SIG-M5 (cell line): ENCODE data around the gene FCGR3A.
"Not testable (repeated sequence)": the region's sequence is repeated elsewhere in the genome, so short reads cannot be mapped to it uniquely, and the experiment has no call there.

ENCODE experiments used
- DNase-seq: peaks from one replicate; lab custom pipeline; 2025; lab: John Stamatoyannopoulos, UW

Gene FCGR3A

DNA sequence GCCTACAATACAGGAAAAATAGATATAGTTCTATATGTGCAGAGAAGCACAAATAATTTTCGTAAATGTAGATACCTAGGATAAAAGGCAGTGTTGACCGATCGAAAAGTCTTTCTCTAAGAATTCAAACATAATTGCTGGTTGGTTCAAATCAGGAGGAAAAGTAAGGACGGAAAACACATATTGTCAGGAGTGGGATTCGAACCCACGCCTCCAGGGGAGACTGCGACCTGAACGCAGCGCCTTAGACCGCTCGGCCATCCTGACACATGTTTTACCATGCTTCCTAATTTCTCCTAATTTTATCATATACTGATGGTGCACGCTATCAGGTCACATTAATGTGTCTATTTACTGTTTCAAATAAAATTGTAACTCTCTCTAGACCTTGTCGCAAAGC, 19.5 kb downstream of the FCGR3A start:
- not testable (repeated sequence) for DNase-seq

DNA sequence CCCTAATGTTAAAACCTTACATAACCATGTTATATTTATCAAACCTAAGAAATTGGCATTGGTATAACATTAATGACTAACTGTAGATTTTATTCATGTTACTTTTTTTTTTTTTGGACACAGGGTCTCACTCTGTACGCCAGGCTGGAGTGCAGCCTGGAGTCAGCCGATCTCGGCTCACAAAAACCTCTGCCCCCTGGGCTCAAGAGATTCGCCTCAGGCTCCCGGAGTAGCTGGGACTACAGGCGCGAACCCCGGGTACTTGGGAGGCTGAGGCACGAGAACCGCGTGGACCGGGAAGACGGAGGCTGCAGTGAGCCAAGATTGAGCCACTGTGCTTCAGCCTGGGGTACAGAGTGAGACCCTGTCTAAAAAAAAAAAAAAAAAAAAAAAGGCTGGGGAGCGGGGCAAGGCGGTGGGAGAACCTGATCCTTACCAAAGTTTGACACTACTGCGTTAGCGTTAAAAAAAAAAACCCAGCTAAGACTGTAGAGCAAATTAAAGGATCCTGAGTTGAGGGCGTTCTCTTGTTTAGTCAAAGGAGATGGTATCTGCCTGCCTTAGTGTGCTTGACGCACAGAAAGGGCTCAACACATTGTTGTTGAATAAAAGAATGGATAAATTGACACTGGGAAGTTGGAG, 20.0 kb downstream of the FCGR3A start:
- not testable (repeated sequence) for DNase-seq

DNA sequence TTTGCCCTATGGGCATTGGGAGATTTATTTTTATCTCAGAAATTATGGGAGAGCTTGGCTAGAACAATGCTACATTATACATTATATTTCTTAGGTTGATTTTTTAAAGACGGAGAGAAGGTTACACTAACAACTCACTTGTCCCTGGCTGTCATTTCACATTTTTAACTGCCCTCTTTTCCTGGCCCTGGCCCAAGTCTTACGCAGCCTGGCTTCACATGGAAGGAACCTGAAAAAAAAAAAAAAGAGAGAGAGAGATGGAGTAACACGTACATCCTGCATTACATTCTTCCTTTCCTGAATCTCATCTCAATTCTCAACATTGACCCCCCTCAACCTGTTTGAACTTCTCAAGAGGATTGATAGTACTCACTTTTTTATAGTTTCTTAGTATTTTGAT, 21.1 kb downstream of the FCGR3A start:
- not testable (repeated sequence) for DNase-seq

DNA sequence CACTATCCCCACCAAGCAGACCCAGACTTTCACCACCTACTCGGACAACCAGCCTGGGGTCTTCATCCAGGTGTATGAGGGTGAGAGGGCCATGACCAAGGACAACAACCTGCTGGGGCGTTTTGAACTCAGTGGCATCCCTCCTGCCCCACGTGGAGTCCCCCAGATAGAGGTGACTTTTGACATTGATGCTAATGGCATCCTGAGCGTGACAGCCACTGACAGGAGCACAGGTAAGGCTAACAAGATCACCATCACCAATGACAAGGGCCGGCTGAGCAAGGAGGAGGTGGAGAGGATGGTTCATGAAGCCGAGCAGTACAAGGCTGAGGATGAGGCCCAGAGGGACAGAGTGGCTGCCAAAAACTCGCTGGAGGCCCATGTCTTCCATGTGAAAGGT, 23.7 kb downstream of the FCGR3A start:
- not testable (repeated sequence) for DNase-seq

DNA sequence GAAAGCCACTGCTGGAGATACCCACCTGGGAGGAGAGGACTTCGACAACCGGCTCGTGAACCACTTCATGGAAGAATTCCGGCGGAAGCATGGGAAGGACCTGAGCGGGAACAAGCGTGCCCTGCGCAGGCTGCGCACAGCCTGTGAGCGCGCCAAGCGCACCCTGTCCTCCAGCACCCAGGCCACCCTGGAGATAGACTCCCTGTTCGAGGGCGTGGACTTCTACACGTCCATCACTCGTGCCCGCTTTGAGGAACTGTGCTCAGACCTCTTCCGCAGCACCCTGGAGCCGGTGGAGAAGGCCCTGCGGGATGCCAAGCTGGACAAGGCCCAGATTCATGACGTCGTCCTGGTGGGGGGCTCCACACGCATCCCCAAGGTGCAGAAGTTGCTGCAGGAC, 24.3 kb downstream of the FCGR3A start:
- DNase-seq, result not testable (repeated sequence)

DNA sequence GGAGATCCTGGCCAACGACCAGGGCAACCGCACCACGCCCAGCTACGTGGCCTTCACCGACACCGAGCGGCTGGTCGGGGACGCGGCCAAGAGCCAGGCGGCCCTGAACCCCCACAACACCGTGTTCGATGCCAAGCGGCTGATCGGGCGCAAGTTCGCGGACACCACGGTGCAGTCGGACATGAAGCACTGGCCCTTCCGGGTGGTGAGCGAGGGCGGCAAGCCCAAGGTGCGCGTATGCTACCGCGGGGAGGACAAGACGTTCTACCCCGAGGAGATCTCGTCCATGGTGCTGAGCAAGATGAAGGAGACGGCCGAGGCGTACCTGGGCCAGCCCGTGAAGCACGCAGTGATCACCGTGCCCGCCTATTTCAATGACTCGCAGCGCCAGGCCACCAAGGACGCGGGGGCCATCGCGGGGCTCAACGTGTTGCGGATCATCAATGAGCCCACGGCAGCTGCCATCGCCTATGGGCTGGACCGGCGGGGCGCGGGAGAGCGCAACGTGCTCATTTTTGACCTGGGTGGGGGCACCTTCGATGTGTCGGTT, 24.8 kb downstream of the FCGR3A start:
- DNase-seq, result not testable (repeated sequence)

DNA sequence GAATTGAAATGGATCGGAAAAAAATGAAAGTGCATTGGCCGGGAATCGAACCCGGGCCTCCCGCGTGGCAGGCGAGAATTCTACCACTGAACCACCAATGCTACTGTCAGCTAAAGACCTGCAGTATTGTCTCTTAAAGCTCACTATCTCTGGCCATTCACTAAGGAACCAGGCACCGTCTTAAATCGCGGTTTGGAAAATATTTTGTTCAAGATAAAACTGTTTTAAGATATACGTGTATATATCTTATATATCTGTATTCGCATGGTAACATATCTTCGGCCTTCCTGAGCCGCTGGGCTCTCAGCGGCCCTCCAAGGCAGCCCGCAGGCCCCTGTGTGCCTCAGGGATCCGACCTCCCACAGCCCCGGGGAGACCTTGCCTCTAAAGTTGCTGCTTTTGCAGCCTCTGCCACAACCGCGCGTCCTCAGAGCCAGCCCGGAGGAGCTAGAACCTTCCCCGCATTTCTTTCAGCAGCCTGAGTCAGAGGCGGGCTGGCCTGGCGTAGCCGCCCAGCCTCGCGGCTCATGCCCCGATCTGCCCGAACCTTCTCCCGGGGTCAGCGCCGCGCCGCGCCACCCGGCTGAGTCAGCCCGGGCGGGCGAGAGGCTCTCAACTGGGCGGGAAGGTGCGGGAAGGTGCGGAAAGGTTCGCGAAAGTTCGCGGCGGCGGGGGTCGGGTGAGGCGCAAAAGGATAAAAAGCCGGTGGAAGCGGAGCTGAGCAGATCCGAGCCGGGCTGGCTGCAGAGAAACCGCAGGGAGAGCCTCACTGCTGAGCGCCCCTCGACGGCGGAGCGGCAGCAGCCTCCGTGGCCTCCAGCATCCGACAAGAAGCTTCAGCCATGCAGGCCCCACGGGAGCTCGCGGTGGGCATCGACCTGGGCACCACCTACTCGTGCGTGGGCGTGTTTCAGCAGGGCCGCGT, 25.5 kb downstream of the FCGR3A start, which contains the start of gene HSPA6:
Gene HSPA6, plus strand, starts transcription at position 724 of the 925 bp plus-strand sequence. Its CDS starts 119 bp downstream, at position 843.
- not testable (repeated sequence) for DNase-seq

DNA sequence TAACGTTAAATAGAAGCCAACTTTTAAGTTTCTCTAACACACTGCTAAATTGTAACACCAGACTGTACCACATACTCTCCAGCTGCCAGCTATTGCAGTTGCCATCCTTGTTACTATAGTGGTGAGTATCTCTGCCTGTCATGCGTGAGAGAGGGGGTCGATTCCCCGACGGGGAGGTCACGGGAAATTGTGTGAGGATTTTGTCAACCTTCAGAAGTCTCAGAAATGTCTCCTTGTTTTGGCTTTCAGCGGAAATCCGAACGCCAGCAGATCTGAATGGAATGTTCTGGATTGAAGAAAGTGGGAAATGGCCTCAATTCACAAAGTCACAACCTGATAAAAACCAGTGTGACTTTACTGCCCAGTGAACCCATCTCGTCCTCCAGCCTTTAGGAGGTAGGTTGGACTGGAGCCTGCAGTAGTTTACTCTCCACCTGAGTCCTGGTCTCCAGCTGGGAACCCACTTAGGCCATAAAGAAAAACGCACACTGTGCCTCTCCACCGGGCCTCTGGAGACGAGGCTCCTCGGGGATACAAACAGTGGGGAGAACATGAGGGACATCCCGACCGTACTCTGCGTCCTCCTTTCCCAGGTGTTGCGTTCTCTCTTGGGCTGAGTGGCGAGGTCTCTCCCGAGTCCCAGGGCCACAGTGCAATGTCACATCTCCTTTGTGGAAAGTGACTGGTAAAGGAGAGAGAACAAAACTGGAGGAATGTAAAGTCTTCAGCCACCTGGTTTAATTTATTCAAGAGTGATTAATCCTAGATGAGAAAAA, 26.4 kb downstream of the FCGR3A start:
- not testable (repeated sequence) for DNase-seq

DNA sequence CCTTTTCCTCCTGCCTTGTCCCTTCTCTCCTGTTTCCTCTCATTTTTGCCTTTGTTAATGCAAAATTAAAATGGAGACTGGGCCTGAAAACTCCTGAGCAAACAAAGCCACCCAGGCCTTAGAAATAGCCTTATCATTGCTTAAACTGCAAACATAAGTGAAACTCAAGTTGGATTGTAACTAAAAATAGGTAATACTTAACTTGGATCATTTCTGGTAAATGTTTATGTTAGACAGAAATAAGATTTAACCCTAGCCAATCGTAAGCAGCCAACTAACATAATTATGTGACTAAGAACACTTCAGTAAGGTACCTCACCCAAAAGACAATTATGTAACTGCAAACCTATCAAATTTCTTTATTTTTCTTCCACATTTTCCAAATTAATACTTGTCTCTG, 35.7 kb downstream of the FCGR3A start:
- DNase-seq, result not testable (repeated sequence)

DNA sequence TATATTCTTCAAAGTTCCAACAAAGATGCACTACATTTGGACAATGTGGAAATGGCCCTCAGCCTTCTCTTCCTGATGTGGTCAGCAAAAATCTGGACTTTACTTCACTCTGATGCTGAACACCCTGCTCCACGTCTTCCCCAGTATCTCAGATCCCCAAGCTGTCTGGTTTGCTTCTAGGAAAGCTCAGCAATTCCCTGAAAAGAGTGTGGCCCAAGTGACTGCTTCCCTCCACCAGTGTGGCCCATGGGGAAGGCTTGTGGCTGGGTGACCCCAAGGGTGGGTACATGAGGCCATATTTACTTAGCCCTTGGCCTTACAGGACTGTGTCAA, 36.2 kb downstream of the FCGR3A start:
- DNase-seq, result not testable (repeated sequence)

DNA sequence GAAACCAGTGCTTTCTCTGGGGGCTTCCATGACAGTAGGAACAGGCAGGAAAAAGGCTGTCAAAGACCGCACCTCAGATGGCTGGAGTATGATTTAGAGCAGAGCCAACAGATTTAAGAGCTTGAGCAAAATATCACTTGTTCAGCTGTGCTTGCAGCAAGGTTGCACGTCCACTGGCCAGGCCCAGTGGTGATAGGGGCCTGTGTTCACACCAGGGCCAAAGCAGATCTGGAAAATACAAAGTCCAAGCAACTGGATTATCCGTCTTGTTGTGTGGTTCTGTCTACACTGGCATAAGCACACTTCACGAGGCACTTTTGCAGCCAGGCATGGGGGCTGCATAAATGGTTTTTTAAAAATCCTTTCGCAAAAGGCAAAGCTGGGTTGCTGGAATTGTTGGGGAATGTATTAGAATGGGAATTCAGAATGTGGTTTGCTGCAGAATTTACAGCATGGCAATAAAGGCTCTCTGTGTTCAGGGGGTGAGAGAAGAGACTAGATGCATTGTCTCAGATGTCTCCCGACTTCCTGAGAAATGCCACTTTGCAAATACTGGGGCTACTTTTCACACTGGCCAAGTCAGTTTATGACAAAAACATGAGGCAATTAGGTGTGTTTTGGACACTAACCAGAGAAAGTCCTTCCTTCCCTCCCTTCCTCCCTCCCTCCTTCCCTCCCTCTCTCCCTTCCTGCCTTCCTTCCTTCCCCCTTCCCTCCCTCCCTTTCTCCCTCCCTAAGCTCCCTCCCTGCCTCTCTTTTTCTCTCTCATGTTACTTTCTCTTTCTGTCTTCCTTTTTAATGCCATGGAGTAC, 36.8 kb downstream of the FCGR3A start:
- DNase-seq, result not testable (repeated sequence)

DNA sequence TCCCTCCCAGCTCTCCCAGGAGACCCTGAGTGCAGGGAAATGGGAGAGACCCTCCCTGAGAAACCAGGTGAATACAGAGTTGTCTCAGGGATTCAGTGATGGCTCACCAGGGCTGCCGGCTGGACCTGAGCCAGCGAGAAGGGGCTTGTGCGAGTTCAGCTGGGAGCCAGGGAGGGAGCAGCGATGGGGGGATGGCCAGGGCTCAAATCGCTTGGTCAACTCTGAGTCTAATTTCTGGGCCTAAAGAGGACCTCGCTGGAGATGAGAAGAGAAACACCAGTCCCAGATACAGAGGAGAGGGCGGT, 37.9 kb downstream of the FCGR3A start:
- DNase-seq, result no peak

DNA sequence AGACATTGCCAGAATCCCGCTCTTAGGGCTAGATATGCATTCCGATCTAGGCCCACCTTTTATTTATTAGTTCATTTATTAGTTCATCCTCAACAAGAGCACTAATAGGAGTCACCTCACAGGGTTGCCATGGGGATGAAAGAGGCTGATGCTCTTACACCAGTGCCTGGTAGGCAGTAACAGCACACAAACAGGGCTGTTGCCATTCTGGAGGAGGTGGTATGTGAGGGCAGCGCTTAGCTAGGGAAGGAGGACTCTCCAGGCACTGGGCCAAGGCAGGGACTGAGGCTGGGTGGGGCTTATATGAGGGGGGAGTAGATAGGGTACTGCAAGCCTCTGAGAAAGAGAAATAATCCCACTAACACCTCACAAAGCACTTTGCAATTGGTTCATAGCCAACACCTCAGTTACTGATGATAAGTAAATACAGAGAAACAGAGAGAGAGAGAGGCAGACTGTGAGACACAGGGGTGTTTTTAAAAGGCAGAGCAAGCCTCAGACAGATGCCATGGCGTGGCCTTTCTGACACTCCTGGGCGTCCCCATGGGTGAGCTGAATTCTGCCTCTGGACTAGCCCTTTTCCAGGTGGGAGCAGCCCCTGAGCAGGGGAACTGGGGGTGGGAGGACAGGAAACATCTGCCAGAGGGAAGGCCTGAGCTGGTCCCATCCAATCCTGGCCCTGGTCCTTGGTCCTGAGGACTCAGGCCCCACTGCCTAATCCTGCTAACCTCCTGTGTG, 38.4 kb downstream of the FCGR3A start:
- no peak for DNase-seq

DNA sequence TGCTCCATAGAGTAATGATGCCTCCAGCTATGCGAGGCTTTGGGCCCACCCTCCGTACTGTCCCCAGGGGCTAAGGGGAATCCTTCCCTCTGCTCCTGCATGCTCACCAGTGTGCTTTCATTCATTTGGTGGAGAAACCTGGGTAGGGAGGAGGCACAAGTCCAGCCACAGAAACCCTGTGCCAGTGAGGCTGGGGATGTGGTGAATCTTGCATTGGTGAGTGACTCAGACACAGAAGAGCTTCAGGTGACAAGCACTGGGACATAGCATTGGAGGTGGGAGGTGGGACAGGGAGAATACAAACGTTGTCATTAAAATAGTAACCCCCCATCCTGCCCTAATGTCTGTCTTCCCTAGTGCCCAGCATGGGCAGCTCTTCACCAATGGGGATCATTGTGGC, 39.1 kb downstream of the FCGR3A start:
- no peak for DNase-seq

DNA sequence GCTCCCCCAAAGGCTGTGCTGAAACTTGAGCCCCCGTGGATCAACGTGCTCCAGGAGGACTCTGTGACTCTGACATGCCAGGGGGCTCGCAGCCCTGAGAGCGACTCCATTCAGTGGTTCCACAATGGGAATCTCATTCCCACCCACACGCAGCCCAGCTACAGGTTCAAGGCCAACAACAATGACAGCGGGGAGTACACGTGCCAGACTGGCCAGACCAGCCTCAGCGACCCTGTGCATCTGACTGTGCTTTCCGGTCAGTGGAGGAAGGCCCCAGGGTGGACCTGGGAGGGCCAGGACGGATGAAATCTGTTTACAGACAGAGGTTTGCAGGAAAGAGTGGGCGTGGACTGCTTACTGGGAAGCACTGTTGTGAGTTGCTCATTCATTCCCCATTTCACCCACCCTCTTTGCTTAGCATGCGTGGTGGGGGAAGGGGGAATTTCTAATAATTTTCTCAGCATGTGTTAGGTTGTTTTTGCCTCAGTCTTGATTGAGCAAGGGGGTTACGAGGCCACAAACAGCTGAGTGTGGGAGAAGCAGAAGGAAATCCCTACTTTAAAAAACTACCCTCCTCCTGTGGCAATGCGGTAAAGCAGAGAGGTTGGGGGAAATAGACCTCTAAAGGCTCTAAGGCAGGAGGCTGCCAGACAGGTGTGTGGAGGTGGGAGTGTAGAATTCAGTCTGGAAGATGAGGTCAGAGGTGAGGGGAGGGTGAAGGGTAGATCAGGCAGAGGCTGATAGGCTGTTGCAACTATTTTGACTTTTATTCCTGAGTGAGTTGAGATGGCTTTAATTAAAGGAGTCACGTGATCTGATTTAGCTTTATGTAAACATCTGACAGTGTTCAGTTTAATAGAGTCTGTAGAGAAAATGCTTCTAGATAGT, 43.0 kb downstream of the FCGR3A start:
- peak; percentile 56 for DNase-seq

DNA sequence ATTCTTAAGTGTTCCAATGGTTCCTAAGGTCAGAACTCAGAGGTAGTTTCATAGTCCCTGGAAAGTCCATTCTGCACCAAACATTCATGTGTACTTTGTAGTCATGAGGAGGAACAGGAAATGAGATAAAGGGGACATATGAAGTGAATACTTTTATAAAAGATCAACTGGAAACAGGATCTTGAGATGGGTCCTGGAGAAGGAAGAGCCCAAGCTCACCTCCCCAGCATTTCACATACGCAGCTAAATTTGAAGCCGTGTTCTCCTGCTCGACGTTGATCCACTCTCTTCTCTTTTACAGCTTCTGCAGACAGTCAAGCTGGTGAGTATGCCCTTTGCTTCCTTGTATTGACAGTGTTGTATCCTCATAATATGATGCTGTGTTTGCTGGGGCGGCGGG, 43.9 kb downstream of the FCGR3A start:
- DNase-seq, result no peak

DNA sequence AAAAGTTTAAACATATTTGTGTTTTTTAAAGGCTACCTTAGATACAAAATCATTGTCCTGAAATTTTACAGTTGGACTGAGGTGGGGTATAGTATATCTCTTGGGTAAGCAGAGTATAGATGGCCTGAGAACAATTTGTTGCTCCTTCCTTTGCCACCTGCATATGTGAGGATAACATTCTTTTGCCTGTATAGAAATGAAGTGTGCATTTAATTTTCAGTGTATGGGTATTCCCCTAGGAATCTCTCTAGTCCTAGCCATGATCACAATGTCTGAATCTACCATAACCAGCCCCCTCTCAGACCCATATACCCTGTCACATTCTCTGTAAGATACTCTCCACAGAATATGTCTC, 46.2 kb downstream of the FCGR3A start:
- DNase-seq, result no peak

DNA sequence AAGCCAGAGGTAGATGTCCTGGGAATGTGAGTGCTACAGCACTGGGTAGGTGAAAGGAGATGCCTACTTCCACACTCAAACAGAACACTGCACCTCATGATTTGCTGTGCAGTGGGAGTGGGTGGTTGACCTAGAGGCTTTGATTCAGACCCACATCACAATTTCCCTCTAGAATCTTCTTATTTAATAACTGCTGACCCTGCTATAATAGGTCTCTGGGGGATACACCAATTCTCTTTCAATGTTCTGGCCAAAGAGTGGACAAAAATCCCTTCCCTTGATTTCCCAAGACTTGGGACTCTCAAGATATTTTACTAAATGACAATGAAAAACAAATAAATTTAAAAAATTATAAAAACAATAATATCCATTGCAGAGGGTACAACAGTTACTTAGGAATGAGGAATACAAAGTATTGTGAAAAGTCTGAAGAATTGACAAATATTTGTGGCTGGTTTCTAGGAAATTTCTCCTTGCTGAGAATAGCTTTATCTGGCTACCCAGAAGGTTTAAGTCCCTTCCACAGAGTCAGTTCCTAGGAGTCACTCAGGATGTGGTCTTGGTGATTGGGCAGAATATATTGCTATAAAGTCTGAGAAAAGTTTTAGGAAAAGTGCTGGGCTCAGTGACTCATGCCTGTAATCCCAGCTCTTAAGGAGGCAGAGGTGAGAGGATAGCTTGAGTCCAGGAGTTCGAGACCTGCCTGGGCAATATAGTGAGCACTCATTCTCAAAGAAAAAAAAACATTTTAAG, 46.8 kb downstream of the FCGR3A start:
- no peak for DNase-seq

DNA sequence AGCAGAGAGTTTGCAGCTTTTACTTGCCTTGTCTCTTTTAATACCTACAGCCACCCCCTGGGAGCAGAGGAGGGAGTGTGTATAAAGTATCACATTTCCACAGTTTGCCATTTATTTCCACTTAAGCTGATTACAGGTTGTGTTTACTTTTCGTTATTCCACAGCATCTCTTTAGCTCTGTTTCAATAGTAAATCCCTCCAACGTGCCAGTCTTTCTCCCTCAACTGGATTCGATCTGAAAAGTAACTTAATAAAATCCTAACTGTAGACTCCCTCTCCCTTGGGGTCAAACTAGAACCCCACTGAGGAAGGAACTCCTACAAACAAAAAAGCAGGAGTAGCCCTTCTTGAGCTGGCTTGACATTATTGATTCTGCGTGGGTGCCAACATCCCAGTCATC, 47.4 kb downstream of the FCGR3A start:
- no peak for DNase-seq
